NCI-H748 (cell line): ENCODE data around the gene TNFAIP3.
"Not testable (repeated sequence)": the region's sequence is repeated elsewhere in the genome, so short reads cannot be mapped to it uniquely, and the experiment has no call there.

Source experiments
- DNase-seq: peaks from one replicate; lab custom pipeline; 2025; ENCODE audit not compliant: unreplicated experiment; lab: John Stamatoyannopoulos, UW

Gene TNFAIP3

DNA sequence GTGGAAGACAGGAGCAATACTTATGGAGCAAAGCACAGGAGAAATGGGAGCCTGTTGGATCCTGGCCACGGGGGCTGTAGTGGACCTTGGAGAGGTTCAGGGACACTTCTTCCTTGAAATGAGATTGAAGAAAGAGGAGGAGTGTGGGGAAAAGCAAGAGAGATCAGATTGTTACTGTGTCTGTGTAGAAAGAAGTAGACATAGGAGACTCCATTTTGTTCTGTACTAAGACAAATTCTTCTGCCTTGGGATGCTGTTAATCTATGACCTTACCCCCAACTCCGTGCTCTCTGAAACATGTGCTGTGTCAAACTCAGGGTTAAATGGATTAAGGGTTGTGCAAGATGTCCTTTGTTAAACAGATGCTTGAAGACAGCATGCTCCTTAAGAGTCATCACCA, 22.7 kb upstream of the TNFAIP3 start:
- DNase-seq, result not testable (repeated sequence)

DNA sequence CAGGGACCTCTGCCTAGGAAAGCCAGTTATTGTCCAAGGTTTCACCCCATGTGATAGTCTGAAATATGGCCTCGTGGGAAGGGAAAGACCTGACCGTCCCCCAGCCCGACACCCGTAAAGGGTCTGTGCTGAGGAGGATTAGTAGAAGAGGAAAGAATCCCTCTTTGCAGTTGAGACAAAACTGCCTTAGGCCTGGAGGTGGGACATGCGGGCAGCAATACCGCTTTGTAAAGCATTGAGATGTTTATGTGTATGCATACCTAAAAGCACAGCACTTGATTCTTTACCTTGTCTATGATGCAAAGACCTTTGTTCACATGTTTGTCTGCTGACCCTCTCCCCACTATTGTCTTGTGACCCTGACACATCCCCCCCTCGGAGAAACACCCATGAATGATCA, 22.3 kb upstream of the TNFAIP3 start:
- not testable (repeated sequence) for DNase-seq

GRCh38 chr6:137845460-137845859, 21.6 kb upstream of the TNFAIP3 start:
- DNase-seq, result no peak

DNA sequence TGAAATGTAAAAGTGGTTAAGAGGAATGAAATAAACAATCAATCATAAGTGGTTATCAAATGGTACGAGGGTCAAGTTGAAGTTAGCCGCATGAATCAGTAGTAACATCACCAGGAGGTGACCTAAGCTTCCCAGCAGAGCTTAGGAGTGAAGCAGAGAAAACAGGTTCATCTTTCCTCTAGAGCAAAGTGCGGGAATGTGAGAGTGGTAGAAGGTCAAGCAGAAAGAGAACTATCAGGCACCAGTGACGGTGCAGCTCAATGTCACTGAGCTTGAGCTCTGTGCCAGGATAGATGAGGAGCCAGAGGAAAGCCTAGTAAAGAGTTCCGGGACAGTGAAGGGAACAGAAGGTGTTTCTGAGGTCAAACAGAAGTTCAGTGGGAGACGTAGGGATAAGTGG, 20.8 kb upstream of the TNFAIP3 start:
- no peak for DNase-seq

DNA sequence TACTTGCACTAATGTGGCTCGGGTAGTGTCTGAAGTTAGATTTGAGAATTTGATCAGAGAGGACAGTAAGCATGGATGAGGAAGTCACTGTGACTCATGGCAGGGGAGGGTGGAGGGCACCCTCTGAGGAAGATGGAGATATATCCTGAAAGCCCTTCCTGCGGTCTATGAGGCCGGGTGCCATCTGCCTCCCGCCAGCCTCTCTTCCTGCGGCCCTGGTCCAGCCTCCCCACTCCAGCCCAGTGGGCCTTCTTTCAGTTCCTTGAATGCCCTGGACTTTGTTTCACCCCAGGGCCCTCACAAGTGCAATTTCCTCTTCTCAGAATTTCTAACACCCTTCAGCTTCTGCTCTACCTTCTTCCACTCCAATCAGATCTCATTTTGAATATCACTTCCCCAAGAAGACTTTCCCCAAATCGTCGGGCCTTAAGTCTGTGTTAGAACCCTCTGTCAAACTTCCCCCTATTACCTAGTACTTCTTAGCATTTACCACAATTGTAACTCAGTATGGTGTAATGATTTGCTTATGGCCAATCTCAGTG, 20.2 kb upstream of the TNFAIP3 start:
- no peak for DNase-seq

- no peak for DNase-seq
Measured at GRCh38 chr6:137847748-137848147, 19.3 kb upstream of the TNFAIP3 start.

- no peak for DNase-seq
Measured at GRCh38 chr6:137848672-137849071, 18.4 kb upstream of the TNFAIP3 start.

- DNase-seq, result no peak
Measured at GRCh38 chr6:137849181-137849980, 17.7 kb upstream of the TNFAIP3 start.

DNA sequence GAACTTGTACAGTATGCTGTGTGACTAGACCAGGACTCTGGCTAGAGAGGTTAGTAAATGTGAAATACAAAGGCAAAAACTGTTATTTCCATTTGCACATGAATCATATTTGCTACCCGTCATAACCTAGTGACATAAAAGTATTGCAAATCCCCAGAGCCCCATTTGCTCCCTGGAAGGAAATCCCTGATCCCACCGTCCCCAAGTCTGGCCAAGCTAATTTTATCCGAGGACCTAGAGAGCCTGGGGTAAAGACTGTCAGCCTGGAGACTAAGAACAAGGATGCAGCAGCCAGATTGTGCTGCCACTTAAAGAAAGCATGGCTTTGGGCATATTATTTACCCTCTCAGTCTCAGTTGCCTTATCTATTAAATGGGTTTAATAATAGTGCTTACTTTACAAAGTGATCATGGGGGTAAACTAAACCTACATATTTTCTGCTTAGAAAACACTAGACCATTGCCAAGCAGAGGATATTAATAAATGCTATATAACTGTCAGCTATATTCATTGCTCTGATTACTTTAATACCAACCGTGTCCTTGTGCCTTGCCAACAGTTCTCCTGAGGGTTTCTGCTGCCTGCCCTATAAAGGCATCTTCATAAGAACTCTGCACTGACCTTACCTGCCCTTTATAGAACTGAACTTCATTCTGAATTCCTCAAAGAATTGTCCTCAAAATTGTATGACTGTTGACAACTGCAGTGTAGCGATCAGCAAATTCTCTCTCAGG, 16.9 kb upstream of the TNFAIP3 start:
- DNase-seq, result no peak

GRCh38 chr6:137850816-137851602, 16.1 kb upstream of the TNFAIP3 start:
- no peak for DNase-seq

DNA sequence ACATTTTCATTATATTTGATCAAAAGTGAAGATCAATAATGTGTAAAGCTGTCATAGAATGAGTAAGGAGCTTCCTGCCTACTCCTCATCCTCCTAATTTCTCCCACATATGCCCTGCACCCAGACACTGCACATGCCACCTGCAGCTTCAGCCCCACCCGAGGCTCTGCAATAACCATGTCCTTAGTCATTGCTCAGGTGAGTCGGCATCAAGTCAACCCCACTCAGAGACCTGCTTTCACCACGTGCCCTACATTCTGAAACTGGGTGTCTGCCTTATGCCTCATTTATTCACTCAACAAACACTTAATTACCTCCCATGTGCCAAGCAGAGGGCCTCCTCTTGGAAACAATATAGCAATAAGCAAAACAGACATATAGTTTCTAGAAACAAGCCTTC, 15.4 kb upstream of the TNFAIP3 start:
- DNase-seq, result no peak

DNA sequence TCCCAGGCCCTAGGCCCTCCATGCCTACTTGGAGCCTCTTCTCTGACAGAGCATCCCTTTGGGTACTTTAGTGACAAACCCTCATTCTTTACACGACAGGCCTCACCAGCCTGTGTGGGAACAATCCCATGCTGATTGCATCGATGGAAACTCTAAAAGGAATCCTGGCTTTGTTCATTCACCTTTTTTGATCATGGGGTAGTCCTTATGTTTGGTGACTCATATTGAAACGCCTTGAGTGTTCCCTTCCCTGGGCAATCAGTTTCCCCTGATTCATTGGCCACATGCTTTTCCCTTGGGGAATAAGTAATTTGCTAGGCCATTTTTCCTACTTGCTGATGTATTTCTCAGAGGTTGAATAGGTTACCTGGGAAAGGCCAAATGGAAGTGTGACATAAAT, 14.7 kb upstream of the TNFAIP3 start:
- DNase-seq, result no peak

DNA sequence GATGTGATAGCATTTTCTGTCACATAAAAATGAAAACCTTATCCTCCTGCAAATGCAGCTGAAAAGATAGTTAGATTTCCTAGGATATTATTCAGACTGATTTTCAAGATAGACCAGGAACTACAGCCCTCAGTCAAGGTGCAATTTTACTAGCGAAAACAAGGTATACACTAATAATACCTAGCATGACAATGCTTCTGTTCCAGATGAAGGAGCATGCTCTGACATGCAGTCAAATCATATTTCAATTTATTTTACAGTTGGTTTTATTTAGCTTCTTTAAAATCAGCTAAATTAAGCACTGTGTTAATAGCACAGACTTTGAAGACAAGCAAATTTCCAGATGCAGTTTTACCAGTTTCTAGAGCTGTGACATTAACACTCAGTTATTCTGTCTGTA, 14.2 kb upstream of the TNFAIP3 start:
- no peak for DNase-seq

- no peak for DNase-seq
Measured at GRCh38 chr6:137853569-137854213, 13.4 kb upstream of the TNFAIP3 start.

DNA sequence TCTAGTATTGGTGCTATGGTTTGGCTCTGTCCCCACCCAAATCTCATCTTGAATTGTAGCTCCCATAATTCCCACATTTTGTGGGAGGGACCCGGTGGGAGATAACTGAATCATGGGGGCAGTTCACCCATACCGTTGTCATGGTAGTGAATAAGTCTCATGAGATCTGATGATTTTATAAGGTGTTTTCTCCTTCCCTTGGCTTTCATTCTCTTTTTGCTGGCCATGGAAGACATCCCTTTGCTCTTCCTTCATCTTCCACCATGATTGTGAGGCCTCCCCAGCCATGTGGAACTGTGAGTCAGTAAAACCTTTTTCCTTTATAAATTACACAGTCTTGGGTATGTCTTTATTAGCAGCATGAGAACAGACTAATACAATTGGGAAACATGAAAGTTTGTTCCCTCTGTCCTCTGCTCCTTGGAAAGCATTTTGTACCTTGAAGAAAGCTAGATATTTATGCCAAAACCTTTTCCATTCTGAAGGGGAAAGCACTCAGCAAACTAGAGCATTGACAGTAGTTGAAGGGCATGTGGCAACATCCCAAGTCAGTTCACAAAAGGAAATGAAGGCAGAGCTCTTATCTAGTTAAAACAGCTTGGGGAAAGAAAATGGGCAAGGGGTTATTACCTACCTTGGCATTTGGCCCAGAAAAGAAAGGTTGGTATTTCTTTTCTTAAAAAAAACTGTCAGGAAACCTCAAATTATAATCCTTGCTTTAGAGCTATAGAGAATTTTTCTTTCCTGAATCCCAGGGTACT, 10.7 kb upstream of the TNFAIP3 start:
- no peak for DNase-seq

DNA sequence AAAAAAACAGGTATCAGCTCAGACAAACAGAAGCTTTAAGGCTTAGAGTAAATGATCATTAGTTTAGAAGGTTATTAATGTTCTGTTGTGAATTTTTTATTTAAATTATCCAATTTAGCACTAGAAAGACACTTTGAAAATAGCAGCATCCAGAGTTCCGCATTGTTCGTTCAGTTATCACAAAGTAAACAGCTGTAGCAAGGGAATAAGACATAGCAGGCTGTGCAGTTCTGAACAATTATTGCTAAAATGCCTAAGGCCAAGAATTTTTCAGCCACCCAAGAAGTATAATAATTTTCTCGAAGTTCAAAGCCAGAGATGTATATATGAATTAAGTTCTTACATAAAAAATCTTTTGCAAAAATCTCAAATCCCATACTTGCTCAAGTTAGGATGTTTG, 8.0 kb upstream of the TNFAIP3 start:
- no peak for DNase-seq

DNA sequence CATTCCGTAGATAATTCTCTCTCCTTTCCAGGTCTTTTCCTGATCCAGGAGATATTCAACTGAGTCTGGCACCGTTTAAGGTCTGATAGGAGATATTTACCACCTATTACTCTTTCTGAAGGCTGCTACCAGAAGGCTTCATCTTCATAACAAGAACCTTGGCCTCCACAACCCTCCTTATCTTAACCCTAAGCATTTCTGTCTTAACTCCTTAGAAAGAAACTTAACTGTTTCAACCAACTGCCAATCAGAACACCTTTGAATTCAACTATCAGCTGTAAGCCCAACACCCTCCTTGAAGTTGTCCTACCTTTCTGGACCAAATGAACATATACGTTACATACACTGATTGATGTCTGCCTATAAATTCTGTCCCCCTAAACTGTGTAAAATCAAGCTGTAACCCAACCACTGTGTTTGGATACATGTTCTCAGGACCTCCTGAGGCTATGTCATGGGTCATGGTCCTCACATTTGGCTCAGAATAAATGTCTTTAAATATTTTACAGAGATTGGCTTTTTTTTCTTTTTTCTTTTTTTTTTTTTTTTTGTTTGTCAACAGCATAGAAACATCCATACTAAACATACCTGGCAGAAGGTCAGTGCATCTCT, 6.6 kb upstream of the TNFAIP3 start:
- DNase-seq, result no peak

- no peak for DNase-seq
Measured at GRCh38 chr6:137861550-137862337, 5.3 kb upstream of the TNFAIP3 start.
